Stimulated activated CD8-positive, alpha-beta memory T cell treated with anti-CD3 and anti-CD28 coated beads, Interleukin-7, amount 100 ng/mL, for 48 hours (primary cell): ENCODE data around the gene RASGRF2.
A peak's percentile ranks its signal among the peaks of the same experiment; 100 is the strongest.

Experiments
- DNase-seq, 2 donors: peaks; one replicate each; pipeline ENCODE4 v3.0.0-alpha.2; 2020; ENCODE audit warnings: low read depth in 1 of 2; ENCODE audit errors: extremely low read depth in 1 of 2

RASGRF2 gene

DNA sequence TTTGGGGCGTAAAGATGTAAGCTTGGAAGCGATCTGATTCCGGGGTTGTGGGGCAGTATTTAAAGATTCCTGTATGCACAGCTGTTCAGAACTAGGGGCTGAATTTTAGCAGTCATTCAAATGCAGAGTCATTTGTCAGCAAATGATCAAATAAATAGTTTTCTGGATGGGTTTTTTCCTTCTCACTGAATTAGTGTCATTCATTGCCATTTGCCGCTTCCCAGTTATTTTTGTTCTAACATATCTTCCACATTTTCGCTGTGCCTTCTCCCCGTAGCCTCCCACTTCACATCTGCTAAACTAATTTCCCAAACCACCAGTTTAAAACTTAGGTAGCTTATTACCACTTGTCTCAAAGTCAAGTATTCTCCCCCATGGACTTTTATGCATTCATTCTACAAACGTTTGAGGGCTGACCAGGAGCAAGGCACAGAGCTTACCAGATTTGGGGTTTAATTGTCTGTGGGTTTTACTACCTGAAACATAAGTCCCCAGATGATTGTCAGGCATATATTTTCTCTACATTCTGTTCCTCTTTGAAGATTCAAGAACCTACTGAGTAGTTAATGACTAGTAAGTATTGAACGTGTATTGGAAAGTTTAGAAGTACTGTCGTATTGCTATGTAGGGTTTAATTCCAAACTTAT is 231.7 kb downstream of the RASGRF2 start:
- no peak for DNase-seq

DNA sequence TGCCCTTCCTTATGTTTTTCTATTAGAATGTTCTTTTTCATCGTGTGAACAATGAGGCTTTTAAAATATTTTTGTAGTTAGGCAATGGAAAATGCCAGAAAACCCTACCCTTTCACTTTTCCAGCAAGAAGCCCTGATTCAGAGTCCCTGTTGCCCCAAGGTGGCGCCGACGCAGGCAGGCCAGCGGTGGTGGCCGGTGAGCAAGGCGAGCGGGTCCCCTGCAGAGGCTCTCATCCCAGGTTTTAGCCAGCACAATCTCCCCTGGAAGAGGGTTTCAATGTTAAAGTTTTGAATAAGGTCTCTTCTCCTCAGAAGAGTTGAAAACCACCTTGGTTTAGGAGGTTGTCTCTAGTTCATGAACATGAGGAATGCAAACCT is 232.2 kb downstream of the RASGRF2 start:
- DNase-seq = no peak

DNA sequence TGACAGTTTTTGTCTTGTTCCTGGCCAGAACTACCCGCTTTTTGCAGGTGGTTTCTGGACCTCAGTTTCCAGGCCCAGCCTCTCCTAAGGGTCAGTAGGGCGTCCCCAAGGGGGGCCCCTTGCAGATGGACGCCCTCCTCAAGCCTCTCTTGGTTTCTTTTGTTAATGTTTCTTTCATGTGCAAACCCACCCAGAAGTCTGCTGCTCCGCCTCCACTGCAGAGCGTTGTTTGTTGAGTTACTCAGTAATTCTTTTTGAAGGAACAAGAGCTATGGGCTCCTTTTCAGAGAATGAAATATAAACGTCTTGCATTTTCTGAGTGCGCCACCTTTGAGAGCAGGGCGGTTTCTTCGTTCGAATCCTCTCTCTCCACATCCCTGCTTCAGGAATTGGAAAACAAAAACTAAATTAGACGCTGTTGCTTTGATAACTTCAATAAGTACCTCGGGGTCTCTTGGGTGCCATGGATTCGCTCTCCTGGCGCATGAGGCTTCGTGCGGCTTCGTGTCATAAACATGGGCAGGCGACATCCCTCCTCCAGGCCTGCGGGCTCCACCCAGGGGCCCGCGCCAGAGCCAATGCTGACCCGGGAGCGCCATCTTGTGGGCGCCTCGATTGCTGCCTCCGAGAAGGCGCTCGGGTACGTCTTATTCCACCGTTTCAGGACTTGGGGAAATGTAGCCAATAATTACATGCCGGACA is 234.6 kb downstream of the RASGRF2 start:
- DNase-seq = peak; percentile 62 to 64

DNA sequence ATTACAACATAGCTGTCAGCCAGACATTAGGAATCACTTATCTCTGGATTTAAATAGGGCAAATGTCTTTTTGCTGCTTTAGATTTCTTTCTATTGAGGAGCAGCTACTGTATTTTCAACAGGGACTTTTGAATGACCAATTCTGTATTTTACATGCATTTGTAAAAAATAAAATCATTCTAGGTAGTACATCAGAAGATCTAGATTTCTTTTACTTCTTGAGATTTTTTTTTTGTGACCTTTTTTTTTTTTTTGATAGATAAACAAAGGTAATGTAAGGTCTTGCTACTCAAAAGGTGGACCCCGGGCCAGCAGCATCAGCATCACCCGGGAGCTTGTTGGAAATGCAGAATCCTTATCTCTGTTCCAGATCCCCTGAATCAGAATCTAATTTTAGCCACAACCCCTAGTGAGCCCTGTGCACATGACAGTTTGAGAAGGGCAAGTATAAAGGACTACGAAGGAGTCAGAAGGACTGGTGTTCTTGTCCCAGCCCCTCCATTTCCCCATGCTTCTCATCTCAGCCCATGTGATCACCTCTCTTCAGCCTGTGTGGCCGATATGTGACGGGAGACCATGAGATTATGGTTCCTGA is 235.3 kb downstream of the RASGRF2 start:
- DNase-seq = no peak

DNA sequence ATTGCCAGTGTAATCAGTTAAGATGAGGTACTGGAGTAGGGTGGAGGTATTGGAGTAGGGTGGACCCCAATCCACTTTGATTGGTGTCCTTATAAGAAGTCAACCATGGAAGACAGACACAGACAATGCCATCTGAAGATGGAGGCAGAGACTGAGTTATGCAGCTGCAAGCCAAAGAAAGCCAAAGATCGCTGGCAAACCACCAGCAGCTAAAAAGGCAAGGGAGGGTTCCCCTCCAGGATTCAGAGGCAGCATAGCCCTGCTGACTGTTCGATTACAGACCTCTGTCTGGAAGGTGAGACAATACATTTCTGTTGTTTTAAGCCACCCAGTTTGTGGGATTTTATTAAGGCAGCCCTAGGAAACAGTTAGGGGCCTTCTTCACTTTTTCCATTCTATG is 242.5 kb downstream of the RASGRF2 start:
- DNase-seq = no peak

DNA sequence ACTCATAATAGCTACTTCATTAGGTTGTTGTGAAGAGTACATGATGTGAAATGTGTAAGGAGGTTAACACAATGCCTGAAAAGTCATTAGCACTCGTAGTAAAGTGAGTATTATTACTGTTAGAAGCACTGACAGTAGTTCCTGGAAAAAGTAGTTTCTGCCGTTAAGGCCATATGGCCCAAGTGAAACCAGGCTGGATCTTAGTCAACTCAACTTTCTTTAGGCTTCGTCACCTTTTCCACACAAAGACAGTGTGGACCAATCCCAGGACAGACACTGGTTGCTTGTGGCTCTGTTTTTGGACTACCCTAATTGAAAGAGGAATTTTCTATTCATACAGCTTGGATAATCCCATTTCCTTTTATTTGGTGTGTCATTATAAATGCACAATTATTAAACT is 243.6 kb downstream of the RASGRF2 start:
- no peak for DNase-seq

DNA sequence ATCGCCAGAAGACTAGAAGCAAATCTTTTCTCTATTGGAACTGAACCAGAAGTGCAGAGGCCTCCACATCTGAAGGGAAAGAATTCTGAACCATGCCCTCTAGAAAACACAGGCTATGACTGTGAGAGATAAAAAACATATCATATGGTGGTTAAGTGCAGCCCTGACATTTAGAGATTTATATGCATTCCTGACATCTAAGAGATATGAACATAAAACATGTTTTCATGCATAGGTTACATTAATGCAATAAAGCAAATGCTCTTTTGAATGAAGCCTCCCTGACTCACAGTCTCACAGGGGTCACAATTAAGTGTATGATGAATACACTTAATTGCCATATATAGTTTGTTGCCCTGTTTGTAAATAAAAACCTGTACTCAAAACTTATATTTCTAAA is 244.0 kb downstream of the RASGRF2 start:
- DNase-seq = no peak

DNA sequence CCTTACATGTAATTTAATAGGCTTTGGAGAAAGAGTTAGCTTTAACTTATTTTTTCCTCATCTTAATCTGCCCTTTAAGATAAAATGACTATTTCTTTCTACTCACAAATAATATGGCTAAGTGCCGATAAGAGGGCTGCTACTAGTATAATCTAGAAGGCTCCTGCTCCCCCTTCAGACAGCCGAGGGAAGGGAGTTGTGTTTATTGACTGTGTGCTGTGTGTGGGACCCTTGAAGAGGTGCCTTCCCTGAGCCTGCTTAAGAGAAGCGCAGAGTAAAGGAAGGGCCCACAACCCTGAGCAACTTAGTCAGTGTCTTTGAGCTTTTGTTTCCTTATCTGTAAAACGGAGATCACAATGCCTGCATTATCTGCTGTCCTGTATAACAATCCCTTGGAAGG is 244.9 kb downstream of the RASGRF2 start:
- DNase-seq = no peak

DNA sequence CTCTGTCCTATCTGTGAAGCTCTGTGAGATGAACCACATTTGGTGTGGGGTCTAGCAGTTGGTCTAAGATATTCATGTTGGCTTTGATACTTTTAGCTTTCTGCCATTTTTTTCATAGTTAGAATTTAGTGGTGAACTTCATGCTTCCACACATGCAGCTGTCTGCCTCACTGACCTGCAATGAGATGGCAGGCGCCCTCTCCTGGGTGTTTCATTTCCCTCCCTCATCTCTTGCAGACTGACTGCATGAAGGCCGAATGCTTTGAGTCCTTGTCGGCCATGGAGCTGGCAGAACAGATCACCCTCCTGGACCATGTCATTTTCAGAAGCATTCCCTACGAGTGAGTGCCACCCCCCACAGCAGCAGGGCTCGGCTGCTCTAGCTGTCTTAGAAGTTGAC is 246.8 kb downstream of the RASGRF2 start:
- DNase-seq = no peak

DNA sequence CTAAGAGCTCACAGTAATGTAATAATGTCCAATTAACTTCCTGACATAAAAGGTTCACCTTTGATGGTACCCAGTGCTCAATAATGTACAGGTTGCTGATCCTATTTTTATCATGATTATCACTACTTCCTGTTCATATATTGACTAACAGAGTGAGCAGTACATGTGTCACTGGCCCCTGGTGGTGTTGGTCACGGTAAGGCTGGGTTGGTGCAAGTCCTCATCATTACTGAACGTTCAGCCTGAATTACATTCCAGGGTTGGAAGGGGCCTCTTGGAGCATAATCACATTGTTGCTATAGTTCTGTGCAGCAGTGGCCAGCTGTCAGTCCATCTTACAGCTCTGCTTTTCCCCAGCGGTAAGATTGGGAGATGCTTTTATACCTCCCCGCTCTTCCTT is 248.7 kb downstream of the RASGRF2 start:
- DNase-seq = no peak

DNA sequence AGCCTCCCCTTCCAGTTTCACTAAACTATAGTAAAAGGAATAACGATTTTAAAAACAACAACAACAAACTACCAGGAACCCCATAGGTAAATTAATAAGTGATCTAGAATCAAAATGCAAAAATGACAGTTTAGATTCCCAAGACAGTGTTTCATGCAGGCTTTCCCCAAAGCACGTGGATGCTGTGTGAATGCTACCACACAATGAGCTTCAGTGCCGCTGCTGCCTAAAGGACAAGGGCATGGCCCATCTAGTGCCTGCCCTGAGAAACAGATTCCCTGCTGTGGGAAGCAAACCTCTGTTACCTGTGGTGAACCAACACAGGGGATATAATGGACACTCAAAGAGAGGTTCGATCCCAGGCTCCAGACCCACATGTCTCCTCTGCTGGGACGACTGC is 249.2 kb downstream of the RASGRF2 start:
- DNase-seq = no peak

DNA sequence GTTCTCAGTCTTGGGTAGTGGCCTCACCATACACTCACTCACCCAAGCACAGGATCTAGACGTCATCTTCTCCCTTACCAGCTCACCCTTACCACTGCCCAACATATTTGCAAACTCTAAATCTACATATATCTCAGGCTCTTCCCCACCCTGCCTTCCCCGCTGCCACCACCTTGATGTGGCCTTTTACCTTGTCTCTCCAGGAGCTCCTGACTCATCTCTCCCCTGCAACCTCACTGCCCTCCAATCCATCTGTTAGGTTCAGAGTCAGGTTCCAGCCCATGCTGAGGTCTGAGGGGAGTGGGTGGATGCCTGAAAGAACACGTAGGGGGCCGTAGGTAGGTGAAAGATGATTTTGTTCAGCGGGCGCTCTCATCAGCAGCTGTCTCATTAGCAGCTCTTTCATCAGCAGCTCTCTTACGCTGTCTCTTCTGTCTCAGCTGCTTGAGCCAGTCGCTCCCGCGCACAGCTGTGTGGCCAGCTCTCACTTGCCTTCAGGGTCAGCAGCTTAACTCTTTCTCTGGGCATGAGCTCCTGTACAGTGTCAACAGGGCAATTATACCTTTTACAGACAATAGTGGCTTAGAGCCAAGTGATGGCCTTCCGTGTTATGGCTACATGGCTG is 249.8 kb downstream of the RASGRF2 start:
- DNase-seq = peak; percentile 16 to 53

DNA sequence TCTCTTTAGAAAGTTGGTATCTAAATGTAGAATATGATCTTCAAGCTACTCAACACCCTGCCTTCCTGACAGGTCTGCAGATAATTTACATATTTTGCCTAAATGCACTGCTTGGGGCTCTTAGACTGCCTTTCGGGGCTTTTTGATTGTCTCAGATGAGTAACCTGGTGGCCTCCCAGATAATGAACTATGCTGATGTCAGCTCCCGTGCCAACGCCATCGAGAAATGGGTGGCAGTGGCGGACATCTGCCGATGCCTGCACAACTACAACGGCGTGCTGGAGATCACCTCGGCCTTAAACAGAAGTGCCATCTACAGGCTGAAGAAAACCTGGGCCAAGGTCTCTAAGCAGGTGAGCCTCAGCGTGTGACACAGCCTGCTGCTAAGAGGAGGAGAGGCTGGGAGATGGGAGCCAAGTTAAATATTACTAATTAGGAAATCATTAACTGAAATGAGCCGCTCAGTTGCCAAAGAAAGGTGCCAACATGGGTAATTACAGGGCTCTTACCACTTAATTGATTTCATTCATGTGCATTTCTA is 252.1 kb downstream of the RASGRF2 start:
- no peak for DNase-seq

DNA sequence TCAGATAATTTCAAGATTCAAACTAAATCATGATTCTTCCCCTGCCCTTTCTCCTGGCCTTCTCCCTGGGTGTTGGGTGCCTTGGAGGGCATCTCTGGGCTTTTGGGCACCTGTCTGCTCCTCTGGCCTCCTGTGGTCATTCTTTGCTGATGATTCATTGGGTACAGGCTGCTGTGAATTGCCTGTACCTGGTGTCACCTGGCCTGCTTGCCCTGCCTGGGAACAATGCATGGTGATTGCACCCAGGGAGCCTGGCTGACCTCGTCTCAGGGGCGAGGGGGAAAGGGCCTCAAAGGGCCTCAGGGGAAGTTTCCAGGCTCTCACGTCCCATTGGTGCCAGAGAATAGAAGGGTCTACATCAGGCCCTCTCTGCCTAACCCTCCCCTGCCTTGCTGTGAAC is 252.9 kb downstream of the RASGRF2 start:
- no peak for DNase-seq

DNA sequence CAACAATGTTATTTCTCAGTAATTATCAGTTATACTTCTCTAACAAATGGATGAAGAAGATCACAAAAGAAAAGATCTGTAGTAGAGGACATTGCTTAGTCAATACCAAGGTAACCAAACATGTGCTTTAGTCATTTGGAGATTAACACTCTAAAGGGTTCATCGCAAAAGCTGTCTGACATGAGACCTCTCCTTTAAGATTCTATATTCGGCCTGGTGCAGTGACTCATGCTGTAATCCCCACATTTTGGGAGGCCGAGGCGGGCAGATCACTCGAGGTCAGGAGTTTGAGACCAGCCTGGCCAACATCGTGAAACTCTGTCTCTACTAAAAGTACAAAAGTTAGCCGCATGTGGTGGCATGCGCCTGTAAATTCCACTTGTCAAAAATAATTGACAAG is 254.7 kb downstream of the RASGRF2 start:
- DNase-seq = no peak

DNA sequence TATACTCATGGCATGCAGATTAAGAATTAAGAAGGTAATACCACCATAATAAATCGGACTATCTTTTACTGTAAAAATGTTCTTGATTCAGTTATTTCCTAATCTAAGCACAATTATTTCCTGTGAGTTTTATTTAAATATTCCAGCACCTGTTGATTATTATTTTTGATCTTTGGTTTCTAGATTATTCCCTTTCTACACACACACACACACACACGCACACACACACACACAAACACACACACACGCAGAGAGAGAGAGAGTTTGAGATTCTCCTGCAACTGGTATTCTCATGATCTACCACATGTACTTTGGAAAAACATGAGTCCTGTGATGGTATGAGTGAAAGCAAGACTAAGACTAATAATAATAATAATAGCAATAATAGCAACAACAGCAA is 256.0 kb downstream of the RASGRF2 start:
- DNase-seq = no peak

DNA sequence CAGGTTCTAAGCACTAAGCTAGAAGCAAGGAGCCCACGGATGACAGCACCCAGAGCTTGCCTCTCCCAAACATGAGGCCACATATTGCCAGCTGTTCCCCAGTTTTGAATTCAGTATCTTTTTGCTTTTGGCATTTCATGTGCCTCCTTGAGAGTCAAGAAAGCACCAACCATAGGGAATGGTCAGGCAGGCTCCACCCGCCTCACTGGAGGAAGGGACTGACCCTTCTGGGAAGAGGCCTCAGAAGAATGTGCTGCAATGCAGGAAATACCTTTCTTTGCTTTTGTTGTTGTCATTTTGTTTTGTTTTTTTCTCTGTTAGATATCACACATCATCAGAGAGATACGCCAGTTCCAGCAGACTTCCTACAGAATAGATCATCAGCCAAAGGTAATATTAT is 259.2 kb downstream of the RASGRF2 start:
- DNase-seq = no peak

DNA sequence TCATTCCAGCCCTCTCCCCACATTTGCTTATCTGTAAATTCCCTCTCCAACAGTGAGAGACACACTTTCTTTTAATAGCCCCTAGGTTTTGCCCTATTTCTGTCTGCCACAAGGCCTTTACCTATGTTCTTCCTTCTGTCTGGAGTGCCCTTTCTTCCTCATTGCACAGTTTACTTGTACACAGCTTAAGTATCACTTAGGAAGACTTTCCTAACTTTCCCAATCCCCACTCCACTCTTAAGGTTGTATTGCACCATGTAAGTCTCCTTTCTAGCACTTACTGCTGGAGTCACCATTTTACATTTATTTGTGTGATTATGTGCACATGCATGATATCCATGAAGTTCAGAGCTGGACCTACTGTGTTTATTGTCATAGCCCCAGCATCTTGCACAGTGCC is 262.1 kb downstream of the RASGRF2 start:
- DNase-seq = no peak

DNA sequence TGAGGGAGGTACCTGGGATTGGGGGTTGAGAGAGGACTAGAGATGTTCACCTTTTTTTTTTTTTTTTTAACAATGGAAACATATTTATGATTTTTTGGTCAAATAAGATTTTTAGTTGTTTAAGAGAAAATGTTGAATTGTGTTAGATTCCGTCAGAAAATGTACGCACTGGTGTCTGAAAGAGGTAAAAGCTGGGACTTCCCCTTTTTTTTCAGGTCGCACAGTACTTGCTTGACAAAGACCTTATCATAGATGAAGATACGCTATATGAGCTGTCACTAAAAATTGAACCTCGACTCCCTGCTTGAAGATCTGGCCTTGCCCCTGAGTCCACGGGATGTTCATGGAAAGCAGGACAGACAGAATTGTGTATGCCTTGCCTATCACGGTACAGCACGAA is 265.3 kb downstream of the RASGRF2 start:
- DNase-seq = no peak

DNA sequence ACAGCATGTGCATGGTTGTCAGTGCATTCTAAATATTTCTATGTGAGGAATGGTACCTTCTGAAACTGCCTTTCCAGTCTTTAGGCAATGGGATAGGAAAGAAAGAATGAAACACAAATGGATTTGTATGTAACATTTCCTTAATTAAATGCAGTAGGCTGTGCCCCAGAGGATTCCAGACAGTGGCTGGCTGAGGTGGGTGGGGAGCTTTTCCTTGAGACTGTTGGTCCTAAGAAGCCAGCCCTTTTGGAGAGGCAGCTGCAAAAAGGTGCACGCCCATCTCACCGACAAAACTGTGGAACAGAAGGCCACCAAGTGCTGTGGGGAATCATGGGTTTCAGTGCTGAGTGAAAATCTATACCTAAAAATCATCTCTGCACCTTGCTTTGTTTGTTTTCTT is 266.1 kb downstream of the RASGRF2 start:
- no peak for DNase-seq

DNA sequence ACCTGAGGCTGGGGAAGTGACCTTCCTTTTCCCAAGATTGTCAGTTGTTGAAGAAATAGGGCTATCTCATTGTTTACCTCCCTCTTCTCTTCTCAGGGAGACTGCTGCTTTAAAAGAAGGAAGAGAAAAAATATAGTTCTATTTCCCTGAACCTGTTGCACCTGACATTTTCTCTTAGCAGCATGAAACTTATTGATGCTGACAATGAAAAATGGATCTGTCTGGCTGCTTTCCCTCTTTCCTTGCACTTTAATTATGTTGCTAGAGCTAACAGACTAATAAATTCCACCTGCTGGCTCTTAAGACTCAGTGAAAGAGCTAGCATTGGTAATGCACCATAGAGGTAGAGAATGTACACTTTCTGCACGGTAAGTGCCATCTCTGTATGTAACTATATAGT is 266.8 kb downstream of the RASGRF2 start:
- no peak for DNase-seq

DNA sequence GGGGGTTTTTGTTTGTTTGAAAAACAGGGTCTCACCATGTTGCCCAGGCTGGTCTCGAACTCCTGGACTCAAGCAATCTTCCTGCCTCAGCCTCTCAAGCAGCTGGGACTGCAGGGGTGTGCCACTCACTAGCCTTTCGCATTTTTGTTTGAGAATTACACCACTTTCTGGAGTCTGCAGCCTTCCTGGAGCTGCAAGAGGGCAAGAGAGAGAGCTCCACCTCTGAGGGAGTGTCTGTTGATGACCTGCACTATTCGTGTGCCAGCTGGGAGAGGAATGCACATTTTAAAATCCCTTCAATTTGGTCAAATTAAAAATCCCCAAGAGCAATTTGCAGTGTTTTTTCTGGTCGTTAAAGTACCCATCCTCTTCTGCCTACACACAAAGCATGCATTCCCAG is 267.9 kb downstream of the RASGRF2 start:
- DNase-seq = no peak
